Right cardiac atrium (tissue), 5 donors: Measurements from ENCODE around the gene ZNF516. TPM values are rescaled to one million over a fixed set of nuclear protein-coding genes. Genes with fewer than 3 reads are reported as not detected.

Experiments
- ATAC-seq, 2 donors: fragments of 200-7000 bp; cut with Tn5 transposase; one replicate each; pipeline versions ENCODE4 v1.8.0 to v1.9.1; 2020; ENCODE audit warnings: moderate library complexity in 2 of 2, mild to moderate bottlenecking in 1 of 2
- DNase-seq, 3 donors: peaks; one replicate each; pipeline ENCODE4 v3.0.0-alpha.2; 2020
- H3K27ac ChIP-seq: one replicate; pipeline ENCODE4 v1.5.1; 2013; ENCODE audit warnings: mild to moderate bottlenecking, low read length, control low read depth, moderate library complexity
- H3K27me3 ChIP-seq: one replicate; pipeline ENCODE4 v1.6.1; 2013; ENCODE audit not compliant: control insufficient read depth, insufficient read depth
- H3K4me1 ChIP-seq: one replicate; pipeline ENCODE4 v1.6.1; 2013; ENCODE audit warnings: low read length; ENCODE audit not compliant: control insufficient read depth, insufficient read depth
- H3K4me3 ChIP-seq: one replicate; pipeline ENCODE4 v1.5.1; 2013; ENCODE audit warnings: low read length, control low read depth
- H3K9me3 ChIP-seq: one replicate; pipeline ENCODE4 v1.6.1; 2013; ENCODE audit warnings: low read length; ENCODE audit not compliant: control insufficient read depth
- WGBS: extraction: QIAGEN DNeasy Blood & Tissue Kit; methylation state at CpG from one replicate; pipeline ENCODE4 v1.1.7; 2013; 5-methylcytosine and 5-hydroxymethylcytosine counted together
- intact Hi-C, 4 donors: fragments of 100-400 bp; cut with DNase I; formaldehyde crosslinking; loops; one replicate each; pipeline versions ENCODE4 v1.11.0 to v1.14.0; 2022 to 2023
- polyA plus RNA-seq: library from polyadenylated mRNA; stranded (reverse); fragments of 200-250 nt; gene quantifications from one replicate; pipeline ENCODE4 v1.2.3, GENCODE V29; 2013
- total RNA-seq, 4 donors: library from RNA; stranded (reverse); fragmentation: NEBNext Ultra II Directional; extraction: Animal tissue kit (Norgen Biotek cat#: 25700); gene quantifications; one replicate each; pipeline ENCODE4 v1.2.1, GENCODE V29; 2021
- donor health status: healthy with polysubstance abuse.
- donor health status: DM: no; HTN: yes; CAD: no.
- donor health status: DM: no; HTN: no; CAD: no.
- donor health status: DM: no; HTN: yes; CAD: no; lungs with severe emphysema.
- donor health status: DM: yes; HTN: yes; CAD: no.

Gene ZNF516
- total and polyA plus RNA-seq, 5 donors: 4.8 to 16.2 (median 11.2) TPM

DNA sequence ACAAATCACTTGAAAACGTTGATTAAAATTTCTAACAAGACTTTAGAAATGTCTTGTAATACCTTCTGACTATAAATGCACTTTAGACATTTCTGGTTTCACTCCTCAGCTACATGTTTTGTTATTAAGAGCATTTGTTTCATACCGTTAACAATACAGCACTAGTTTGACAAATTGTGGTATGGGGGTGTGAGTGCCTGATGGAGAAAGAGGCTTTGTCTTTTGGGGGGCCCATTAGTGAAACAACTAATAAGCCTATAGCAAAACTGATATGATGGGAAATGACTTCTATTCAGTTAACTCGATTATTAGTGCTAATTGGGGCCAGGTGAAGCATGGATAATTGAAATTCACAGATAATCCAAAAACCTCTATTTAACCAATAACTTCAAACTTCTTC lies 30.9 kb upstream of the ZNF516 start:
- intact Hi-C loops: no loop called here
- WGBS: 76% methylated on average over 3 of the region's 3 CpGs
- Histone ChIP-seq H3K9me3 (no peaks in the 10 kb centered on the region), H3K4me3 (no peak overlapping the region), H3K27me3 (no peaks in the 10 kb centered on the region), H3K4me1 (peaks cover 2% of the 10 kb centered on the region), H3K27ac (no peak overlapping the region)
- DNase-seq (no peak), ATAC-seq (no peak)

- ATAC-seq: peak; percentile 51
- intact Hi-C loops: no loop called here
Measured at GRCh38 chr18:76524900-76525698, 30.1 kb upstream of the ZNF516 start.

GRCh38 chr18:76524477-76524876 lies 29.4 kb upstream of the ZNF516 start:
- Histone ChIP-seq H3K27ac (no peak overlapping the region), H3K4me1 (peaks cover 2% of the 10 kb centered on the region), H3K27me3 (no peaks in the 10 kb centered on the region), H3K9me3 (no peaks in the 10 kb centered on the region), H3K4me3 (no peak overlapping the region)
- no peak for ATAC-seq
- no peak for DNase-seq
- 82% methylated on average over 2 of the region's 2 CpGs for WGBS
- intact Hi-C loops: no loop called here

More at GRCh38 chr18:76524900-76525698, 30.1 kb upstream of the ZNF516 start:
- H3K4me1 ChIP-seq: peaks cover 2% of the 10 kb centered on the region
- WGBS: 35% methylated on average over 20 of the region's 20 CpGs
- DNase-seq: peak in 1 of 3 donors; percentile 55
- no peaks in the 10 kb centered on the region for H3K9me3 ChIP-seq
- peak overlapping the region; percentile 48 for H3K4me3 ChIP-seq
- H3K27me3 ChIP-seq: no peaks in the 10 kb centered on the region
- peak overlapping the region; percentile 20 for H3K27ac ChIP-seq

GRCh38 chr18:76522551-76522950 lies 27.5 kb upstream of the ZNF516 start:
- ATAC-seq (no peak), DNase-seq (no peak)
- intact Hi-C loops: loop anchor here in 1 of 4 donors (2.0 kb wide), 1 partner anchor 26 kb away; no protein-coding TSS in a partner anchor
- H3K27ac ChIP-seq: no peak overlapping the region
- no peaks in the 10 kb centered on the region for H3K4me1 ChIP-seq
- H3K4me3 ChIP-seq: no peak overlapping the region
- no peaks in the 10 kb centered on the region for H3K9me3 ChIP-seq
- H3K27me3 ChIP-seq: no peaks in the 10 kb centered on the region
- 94% methylated on average over 1 of the region's 1 CpG for WGBS

GRCh38 chr18:76522122-76522503 lies 27.1 kb upstream of the ZNF516 start:
- Histone ChIP-seq H3K4me1 (no peaks in the 10 kb centered on the region), H3K27ac (no peak overlapping the region), H3K27me3 (no peaks in the 10 kb centered on the region), H3K4me3 (no peak overlapping the region), H3K9me3 (no peaks in the 10 kb centered on the region)
- ATAC-seq (no peak), DNase-seq (peak in 1 of 3 donors; percentile 42)
- WGBS: 79% methylated on average over 19 of the region's 19 CpGs
- intact Hi-C loops: loop anchor here in 1 of 4 donors (2.0 kb wide), 1 partner anchor 25 kb away; no protein-coding TSS in a partner anchor

- no peak for ATAC-seq
- Histone ChIP-seq H3K27ac (no peak overlapping the region), H3K9me3 (no peaks in the 10 kb centered on the region), H3K4me1 (no peaks in the 10 kb centered on the region), H3K27me3 (no peaks in the 10 kb centered on the region), H3K4me3 (no peak overlapping the region)
- intact Hi-C loops: loop anchor here in 1 of 4 donors (2.0 kb wide), 1 partner anchor 25 kb away; no protein-coding TSS in a partner anchor
- WGBS: 72% methylated on average over 11 of the region's 11 CpGs
- DNase-seq: no peak
Measured at GRCh38 chr18:76521417-76522121, 26.5 kb upstream of the ZNF516 start.

DNA sequence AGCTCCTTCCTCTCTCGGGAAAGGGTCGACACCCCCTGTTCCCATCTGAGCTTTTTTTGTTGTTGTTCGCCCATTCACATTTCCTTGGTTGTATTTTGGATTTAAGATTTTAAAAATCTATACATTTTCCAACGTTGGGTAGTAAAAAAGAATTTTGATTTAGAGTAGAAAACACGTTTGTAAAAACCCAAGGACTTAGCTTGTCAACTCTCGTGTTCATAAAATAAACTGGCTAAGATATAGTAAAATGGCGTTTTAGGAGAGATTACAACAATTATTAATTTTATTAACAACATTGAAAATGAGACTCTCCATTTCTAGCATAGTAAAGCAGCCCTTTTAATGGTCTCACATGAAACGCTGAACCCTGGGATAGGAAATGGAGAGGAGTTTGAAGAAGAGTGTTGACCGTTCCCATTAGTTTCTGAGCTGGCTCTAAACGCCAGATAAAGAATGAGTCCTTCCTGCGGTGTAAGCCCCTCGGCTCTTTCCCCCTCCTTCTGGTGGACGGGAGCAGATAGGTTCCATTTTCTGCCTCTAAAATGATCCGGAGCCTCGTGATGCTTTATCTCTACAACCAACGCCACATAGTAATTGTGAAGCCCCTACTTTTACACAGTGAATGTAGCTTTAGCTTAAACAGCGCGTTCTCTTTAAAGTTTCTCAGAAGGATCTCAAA lies 24.0 kb upstream of the ZNF516 start:
- 19% methylated on average over 18 of the region's 18 CpGs for WGBS
- Histone ChIP-seq H3K4me3 (peak overlapping the region; percentile 12), H3K27ac (no peak overlapping the region), H3K9me3 (no peaks in the 10 kb centered on the region), H3K4me1 (no peaks in the 10 kb centered on the region), H3K27me3 (no peaks in the 10 kb centered on the region)
- DNase-seq (no peak), ATAC-seq (peak; percentile 43 to 47)
- intact Hi-C loops: no loop called here

GRCh38 chr18:76518123-76518859 lies 23.2 kb upstream of the ZNF516 start:
- no peaks in the 10 kb centered on the region for H3K4me1 ChIP-seq
- no peaks in the 10 kb centered on the region for H3K27me3 ChIP-seq
- H3K27ac ChIP-seq: no peak overlapping the region
- H3K9me3 ChIP-seq: no peaks in the 10 kb centered on the region
- ATAC-seq (peak; percentile 88 to 91), DNase-seq (peak; percentile 62 to 84 (median 82))
- intact Hi-C loops: no loop called here
- peak overlapping the region; percentile 12 for H3K4me3 ChIP-seq
- WGBS: 15% methylated on average over 25 of the region's 25 CpGs

DNA sequence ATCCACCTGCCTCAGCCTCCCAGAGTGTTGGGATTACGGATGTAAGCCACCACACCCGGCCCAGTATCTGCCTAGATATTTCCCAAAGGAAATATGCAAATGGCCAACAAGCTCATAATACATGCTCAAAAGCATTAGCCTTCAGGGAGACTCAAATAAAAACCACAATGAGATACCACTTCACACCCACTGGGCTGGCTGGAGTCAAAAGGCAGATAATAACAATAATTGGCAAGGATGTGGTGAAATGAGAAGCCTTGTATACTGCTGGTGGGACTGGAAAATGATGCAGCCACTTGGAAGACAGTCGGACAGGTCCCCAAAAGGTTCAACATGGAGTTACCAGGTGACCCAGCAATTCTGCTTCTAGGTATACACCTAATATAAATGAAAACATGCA lies 20.5 kb upstream of the ZNF516 start:
- Histone ChIP-seq H3K27me3 (no peaks in the 10 kb centered on the region), H3K9me3 (no peaks in the 10 kb centered on the region), H3K27ac (no peak overlapping the region), H3K4me1 (no peaks in the 10 kb centered on the region), H3K4me3 (no peak overlapping the region)
- no peak for ATAC-seq
- no peak for DNase-seq
- intact Hi-C loops: no loop called here
- 76% methylated on average over 3 of the region's 3 CpGs for WGBS

DNA sequence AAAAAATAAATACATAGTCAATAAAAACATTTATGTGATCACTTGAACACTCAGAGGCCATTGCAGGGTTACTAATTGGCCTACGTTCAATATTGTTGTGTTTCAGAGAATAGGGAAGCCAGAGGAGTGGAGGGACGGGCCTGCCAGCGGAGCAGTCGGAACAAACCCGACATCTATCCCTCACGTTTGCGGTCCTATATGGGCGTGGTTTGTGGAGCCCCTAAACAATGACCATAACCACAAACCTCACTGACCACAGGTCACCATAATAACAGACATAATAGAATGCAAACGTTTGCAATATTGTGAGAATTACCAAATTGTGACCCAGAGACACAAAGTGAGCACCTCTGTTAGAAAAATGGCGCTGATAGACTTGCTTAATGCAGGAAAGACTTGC lies 19.5 kb upstream of the ZNF516 start:
- WGBS: 83% methylated on average over 10 of the region's 10 CpGs
- H3K4me3 ChIP-seq: no peak overlapping the region
- ATAC-seq: no peak

More for the DNA sequence above, 19.5 kb upstream of the ZNF516 start:
- Histone ChIP-seq H3K27ac (no peak overlapping the region), H3K4me1 (no peaks in the 10 kb centered on the region), H3K27me3 (no peaks in the 10 kb centered on the region), H3K9me3 (no peaks in the 10 kb centered on the region)
- intact Hi-C loops: no loop called here
- DNase-seq: no peak
